OCI-LY7 (cell line): ENCODE data around the gene ADCY9. TPM values are rescaled to one million over a fixed set of nuclear protein-coding genes. Genes with fewer than 3 reads are reported as not detected.

Source experiments
- BruUV-seq: library from RNA; stranded (reverse); fragments of 400-500 nt; replicated peaks from 2 replicates; lab custom pipeline; 2021; lab: Mats Ljungman, UMichigan
- CTCF ChIA-PET: fragments of 300-600 bp; sonication (Branson Sonifier 250); formaldehyde crosslinking; loops from one replicate; lab custom pipeline; 2022; ENCODE audit warnings: antibody characterized with exemption; ENCODE audit not compliant: unreplicated experiment; lab: Charles Lee
- POLR2A ChIA-PET: fragments of 300-600 bp; sonication (Branson Sonifier 250); formaldehyde crosslinking; loops from one replicate; lab custom pipeline; 2022; ENCODE audit warnings: antibody characterized with exemption; lab: Charles Lee
- DNase-seq: peaks from one replicate; pipeline ENCODE4 v3.0.0-alpha.2; 2015; ENCODE audit warnings: low spot score
- H2AFZ ChIP-seq: fragments of 200-600 bp; sonication (generic), shearing (Covaris generic); 2 replicates; pipeline ENCODE4 v1.6.1; 2014; ENCODE audit warnings: mild to moderate bottlenecking, antibody characterized with exemption, low read length, moderate library complexity
- H3K27ac ChIP-seq: fragments of 200-600 bp; sonication (generic); 2 replicates; pipeline ENCODE4 v1.5.1; 2014; ENCODE audit warnings: mixed run types, low read depth, mild to moderate bottlenecking, moderate library complexity, low read length, inconsistent platforms; ENCODE audit not compliant: poor library complexity, severe bottlenecking
- H3K36me3 ChIP-seq: fragments of 200-600 bp; sonication (generic); 2 replicates; pipeline ENCODE4 v1.6.1; 2014; ENCODE audit warnings: mild to moderate bottlenecking, antibody characterized with exemption, low read length, moderate library complexity, mixed read lengths; ENCODE audit not compliant: insufficient read depth
- H3K4me1 ChIP-seq: fragments of 200-600 bp; sonication (generic); 2 replicates; pipeline ENCODE4 v1.5.1; 2014; ENCODE audit warnings: mild to moderate bottlenecking, low read length; ENCODE audit not compliant: insufficient read depth, poor library complexity, severe bottlenecking
- H3K4me2 ChIP-seq: fragments of 200-600 bp; sonication (generic); 2 replicates; pipeline ENCODE4 v1.6.1; 2014; ENCODE audit warnings: mild to moderate bottlenecking, low read length
- H3K4me3 ChIP-seq: fragments of 200-600 bp; sonication (generic); 2 replicates; pipeline ENCODE4 v1.5.1; 2014; ENCODE audit warnings: mild to moderate bottlenecking, low read depth, low read length; ENCODE audit not compliant: poor library complexity, severe bottlenecking
- H3K79me2 ChIP-seq: fragments of 200-600 bp; sonication (generic); 2 replicates; pipeline ENCODE4 v1.6.1; 2016; ENCODE audit warnings: low read depth, mild to moderate bottlenecking, low read length, moderate library complexity, mixed read lengths; ENCODE audit not compliant: insufficient read depth
- H3K9me2 ChIP-seq: fragments of 200-600 bp; sonication (generic); 2 replicates; pipeline ENCODE4 v1.6.1; 2016; ENCODE audit warnings: mild to moderate bottlenecking, low read length, mixed read lengths; ENCODE audit not compliant: insufficient read depth
- H3K9me3 ChIP-seq: fragments of 200-600 bp; sonication (generic); 2 replicates; pipeline ENCODE4 v1.6.1; 2014; ENCODE audit warnings: mild to moderate bottlenecking, mixed run types, low read length, mixed read lengths
- H4K20me1 ChIP-seq: fragments of 200-600 bp; sonication (generic); 2 replicates; pipeline ENCODE4 v1.6.1; 2014; ENCODE audit warnings: mild to moderate bottlenecking, antibody characterized with exemption, low read length, moderate library complexity, mixed read lengths; ENCODE audit not compliant: insufficient read depth
- EZH2phosphoT487 ChIP-seq: fragments of 200-600 bp; sonication (generic); IDR thresholded peaks from 2 replicates; pipeline ENCODE4 v1.6.1; 2018; ENCODE audit warnings: low read depth, borderline replicate concordance, mild to moderate bottlenecking, mixed run types, antibody characterized with exemption, low read length, moderate library complexity, mixed read lengths
- intact Hi-C: fragments of 100-400 bp; cut with micrococcal nuclease; formaldehyde crosslinking; loops from one replicate; pipeline ENCODE4 v1.10.0; 2022; ENCODE audit not compliant: unreplicated experiment
- total RNA-seq, 2 experiments: library from RNA; depleted of rRNA in 1 of 2; stranded (reverse); fragments of >200 nt in 1 of 2; shearing (Covaris generic) in 1 of 2; gene quantifications; 2 replicates each; pipeline ENCODE4 v1.2.3, GENCODE V29; 2014 to 2022
- TF ChIP-seq, protein P1 (sequence below): fragments of 200-600 bp; sonication (generic); conservative IDR thresholded peaks from 2 replicates; pipeline ENCODE4 v1.5.1; 2014; ENCODE audit warnings: mild to moderate bottlenecking, antibody characterized with exemption, low read length, moderate library complexity, mixed read lengths

ADCY9 gene
- total RNA-seq, 2 experiments from 2014 or later = 0.22 to 0.34 TPM

- no peak overlapping the region for H3K4me2 ChIP-seq
- ChIA-PET POLR2A (no interaction called here), CTCF (no interaction called here)
- no peak for DNase-seq
- no peaks in the 10 kb centered on the region for H4K20me1 ChIP-seq
- TF ChIP-seq, protein P1, sequence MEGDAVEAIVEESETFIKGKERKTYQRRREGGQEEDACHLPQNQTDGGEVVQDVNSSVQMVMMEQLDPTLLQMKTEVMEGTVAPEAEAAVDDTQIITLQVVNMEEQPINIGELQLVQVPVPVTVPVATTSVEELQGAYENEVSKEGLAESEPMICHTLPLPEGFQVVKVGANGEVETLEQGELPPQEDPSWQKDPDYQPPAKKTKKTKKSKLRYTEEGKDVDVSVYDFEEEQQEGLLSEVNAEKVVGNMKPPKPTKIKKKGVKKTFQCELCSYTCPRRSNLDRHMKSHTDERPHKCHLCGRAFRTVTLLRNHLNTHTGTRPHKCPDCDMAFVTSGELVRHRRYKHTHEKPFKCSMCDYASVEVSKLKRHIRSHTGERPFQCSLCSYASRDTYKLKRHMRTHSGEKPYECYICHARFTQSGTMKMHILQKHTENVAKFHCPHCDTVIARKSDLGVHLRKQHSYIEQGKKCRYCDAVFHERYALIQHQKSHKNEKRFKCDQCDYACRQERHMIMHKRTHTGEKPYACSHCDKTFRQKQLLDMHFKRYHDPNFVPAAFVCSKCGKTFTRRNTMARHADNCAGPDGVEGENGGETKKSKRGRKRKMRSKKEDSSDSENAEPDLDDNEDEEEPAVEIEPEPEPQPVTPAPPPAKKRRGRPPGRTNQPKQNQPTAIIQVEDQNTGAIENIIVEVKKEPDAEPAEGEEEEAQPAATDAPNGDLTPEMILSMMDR = no peak
- TF ChIP-seq EZH2phosphoT487 = no peak
- no peaks in the 10 kb centered on the region for H3K4me1 ChIP-seq
- intact Hi-C loops = no loop called here
- H2AFZ ChIP-seq = no peak overlapping the region
- no peak overlapping the region for H3K27ac ChIP-seq
- no peaks in the 10 kb centered on the region for H3K36me3 ChIP-seq
- no peak overlapping the region for H3K4me3 ChIP-seq
- no peaks in the 10 kb centered on the region for H3K9me3 ChIP-seq
- H3K9me2 ChIP-seq = no peaks in the 10 kb centered on the region
- no TSS peak for BruUV-seq
- H3K79me2 ChIP-seq = no peaks in the 10 kb centered on the region
These were observed 117.3 kb downstream of the ADCY9 start for GRCh38 chr16:3998793-3999478.

DNA sequence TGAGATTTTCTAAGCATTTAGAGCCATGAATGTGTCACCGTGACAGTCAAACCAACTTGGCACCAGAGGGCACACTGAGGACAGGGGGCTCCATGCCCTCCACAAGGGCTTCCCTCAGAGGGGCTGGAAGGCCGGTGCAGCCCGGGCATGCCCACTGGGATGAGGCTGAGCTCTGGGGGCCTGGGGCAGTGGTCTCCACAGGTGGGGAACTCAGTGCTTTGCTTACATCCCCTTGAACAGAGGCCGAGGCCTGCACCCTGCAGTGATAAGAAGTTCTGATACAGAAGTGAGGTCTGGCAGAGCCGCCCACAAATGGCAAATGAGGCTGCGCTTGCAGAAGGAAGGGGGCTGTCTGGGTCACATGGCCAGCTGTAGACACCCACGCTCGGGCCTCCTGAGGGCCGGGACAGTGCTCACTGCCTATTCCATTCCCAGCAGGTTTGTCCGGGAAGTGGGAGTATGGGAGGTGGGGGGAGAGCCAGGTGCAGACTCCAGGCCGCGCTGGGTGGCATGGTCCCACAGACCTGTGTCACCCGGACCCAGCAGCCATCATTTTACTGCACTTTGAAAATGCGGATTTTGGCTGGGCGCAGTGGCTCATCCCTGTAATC, 118.9 kb downstream of the ADCY9 start:
- intact Hi-C loops = no loop called here
- Histone ChIP-seq H3K4me3 (no peak overlapping the region), H3K4me1 (no peaks in the 10 kb centered on the region), H3K27ac (no peak overlapping the region), H2AFZ (no peak overlapping the region), H3K9me2 (no peaks in the 10 kb centered on the region), H3K9me3 (no peaks in the 10 kb centered on the region), H3K4me2 (no peak overlapping the region), H3K79me2 (no peaks in the 10 kb centered on the region), H3K36me3 (no peaks in the 10 kb centered on the region), H4K20me1 (no peaks in the 10 kb centered on the region)
- CTCF ChIA-PET = no interaction called here
- POLR2A ChIA-PET = no interaction called here
- TF ChIP-seq, protein P1 = no peak
- no peak for TF ChIP-seq EZH2phosphoT487
- no peak for DNase-seq
- no TSS peak for BruUV-seq

DNA sequence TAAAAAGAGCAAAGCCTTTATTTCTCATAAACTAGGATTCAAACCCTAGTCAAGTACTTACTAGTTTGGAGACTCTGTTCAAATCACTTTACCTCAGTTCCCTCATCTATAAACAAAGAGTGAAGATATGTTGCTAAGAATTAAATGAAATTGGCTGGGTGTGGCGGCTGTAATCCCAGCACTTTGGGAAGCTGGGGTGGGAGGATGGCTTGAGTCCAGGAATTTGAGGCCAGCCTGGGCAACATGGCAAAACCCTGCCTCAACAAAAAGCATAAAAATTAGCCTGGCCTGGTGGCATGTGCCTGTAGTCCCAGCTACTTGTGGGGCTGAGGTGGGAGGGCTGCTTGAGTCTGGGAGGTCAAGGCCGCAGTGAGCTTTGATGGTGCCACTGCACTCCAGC, 121.2 kb downstream of the ADCY9 start:
- CTCF ChIA-PET = no interaction called here
- no peaks in the 10 kb centered on the region for H3K9me3 ChIP-seq
- H3K4me1 ChIP-seq = no peaks in the 10 kb centered on the region
- intact Hi-C loops = no loop called here
- DNase-seq = no peak
- H3K4me2 ChIP-seq = no peak overlapping the region
- no peaks in the 10 kb centered on the region for H3K36me3 ChIP-seq
- no peak overlapping the region for H2AFZ ChIP-seq
- BruUV-seq = no TSS peak
- no peak for TF ChIP-seq EZH2phosphoT487
- TF ChIP-seq, protein P1 = no peak
- no peaks in the 10 kb centered on the region for H3K9me2 ChIP-seq
- no peaks in the 10 kb centered on the region for H4K20me1 ChIP-seq
- no peaks in the 10 kb centered on the region for H3K79me2 ChIP-seq
- no peak overlapping the region for H3K4me3 ChIP-seq
- H3K27ac ChIP-seq = no peak overlapping the region
- POLR2A ChIA-PET = interaction anchor here (0.6 kb wide), 1 partner anchor 1399 kb away, joined by 5 read pairs; no protein-coding TSS in a partner anchor
